GM18870 (cell line): ENCODE measurements around the gene VWF.

Source experiments
- ATAC-seq: cut with Tn5 transposase; IDR thresholded peaks from one replicate; pipeline ENCODE4 v1.9.1; 2021; ENCODE audit warnings: moderate library complexity; ENCODE audit not compliant: unreplicated experiment

Gene VWF

DNA sequence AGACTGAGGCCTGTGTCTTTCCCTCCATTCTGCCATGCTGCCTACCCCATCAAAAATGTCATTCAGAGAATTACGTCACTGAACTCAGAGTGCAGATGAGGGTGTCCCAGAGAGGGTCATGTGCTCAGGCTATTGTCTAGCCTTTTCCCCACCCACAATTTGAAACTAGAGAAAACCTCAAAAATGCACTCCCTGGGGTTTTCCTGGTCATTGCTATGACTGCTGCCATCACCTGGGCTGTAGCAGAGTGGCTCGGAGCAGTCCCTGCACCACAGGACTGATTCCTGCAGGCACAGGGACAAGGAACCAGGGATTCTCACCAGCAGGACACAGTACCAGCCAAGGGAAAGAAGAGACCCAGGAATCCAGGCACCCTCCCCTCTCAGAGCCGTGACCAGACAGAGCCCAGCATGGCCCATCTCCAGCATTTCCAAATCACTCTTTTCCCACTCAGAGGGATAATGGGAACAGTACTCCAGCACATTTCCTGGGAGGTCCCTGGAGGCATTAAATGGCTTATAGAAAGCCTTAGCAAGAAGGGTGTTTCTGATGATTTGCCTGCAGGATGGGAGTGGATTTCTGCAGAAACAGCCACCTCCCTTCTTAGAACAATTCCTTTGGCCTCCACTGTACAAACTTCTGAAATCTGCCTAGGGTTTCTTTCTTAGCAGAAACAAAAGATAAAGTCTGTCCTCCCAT, 45.9 kb downstream of the VWF start:
- ATAC-seq: no peak

- ATAC-seq: no peak
Observed at GRCh38 chr12:6077692-6078083, 46.8 kb downstream of the VWF start.

DNA sequence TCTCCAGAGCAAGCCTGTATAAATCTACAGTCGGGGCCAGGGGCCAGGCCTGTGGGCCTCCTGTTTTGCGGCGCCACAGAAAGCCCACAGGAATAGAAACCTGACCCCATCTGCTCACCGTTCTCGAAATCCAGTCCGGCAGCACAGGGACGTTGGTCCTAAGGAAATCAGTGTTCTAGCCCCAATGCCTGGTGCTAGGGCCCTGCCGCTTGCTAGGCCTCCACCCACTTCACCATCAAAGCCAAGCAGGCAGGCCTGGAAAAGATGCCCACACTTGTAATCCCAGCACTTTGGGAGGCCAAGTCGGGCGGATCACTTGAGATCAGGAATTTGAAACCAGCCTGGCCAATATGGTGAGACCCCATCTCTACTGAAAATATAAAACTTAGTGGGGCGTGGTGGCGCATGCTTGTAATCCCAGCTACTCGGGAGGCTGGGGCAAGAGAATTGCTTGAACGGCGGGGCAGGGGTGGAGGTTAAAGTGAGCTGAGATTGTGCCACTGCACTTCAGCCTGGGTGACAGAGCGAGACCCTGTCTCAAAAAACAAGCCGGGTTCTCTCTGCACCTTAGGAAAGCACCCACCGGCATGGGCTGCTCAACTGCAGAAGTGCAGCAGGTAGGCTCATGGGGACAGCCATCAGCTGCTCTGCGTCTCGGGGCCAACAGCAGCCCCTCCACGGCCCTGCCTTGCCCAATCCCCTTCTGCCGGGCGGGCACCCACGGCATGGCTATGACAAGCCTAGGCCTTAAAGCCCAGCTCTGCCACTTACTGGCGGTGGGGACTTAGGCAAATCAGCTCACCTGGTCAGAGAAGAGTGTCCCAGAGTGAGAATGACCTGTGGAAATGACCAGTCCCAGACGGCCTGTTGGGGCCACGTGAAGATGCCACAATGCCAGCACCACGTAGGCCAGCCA, 47.4 kb downstream of the VWF start:
- no peak for ATAC-seq

GRCh38 chr12:6076346-6076745, 48.1 kb downstream of the VWF start:
- no peak for ATAC-seq

DNA sequence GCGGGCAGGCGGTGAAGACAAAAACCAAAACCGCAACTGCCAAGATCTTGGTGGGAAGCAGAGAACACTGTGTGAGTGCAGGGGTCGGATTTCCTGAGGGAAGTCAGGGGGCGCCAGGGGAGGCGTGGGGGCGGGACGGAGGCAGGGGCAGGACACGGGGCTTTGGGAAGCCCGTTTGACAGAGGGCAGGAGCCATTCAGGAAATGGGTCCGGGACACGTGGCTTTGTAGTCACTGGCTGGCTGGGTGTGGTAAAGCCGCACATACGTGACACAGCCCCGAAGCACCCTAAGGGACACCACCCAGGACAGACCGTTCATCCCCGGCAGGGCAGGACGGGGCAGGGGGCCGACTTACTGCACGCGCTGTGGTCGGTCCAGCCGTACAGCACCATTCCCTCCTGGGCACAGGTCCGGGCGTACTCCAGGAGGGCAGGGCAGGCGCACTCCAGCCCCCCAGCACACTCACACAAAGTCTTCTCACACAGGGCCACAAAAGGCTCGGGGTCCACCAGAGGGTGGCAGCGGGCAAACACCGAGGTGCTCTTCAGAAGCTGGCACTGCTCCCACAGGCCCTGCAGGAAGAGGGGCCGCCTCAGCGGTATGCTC, 49.4 kb downstream of the VWF start:
- no peak for ATAC-seq

GRCh38 chr12:6074427-6074826, 50.0 kb downstream of the VWF start:
- ATAC-seq: no peak

- ATAC-seq: no peak
Observed at GRCh38 chr12:6073426-6073825, 51.0 kb downstream of the VWF start.

GRCh38 chr12:6072302-6072752, 52.1 kb downstream of the VWF start:
- ATAC-seq: no peak

GRCh38 chr12:6071589-6071988, 52.9 kb downstream of the VWF start:
- no peak for ATAC-seq

DNA sequence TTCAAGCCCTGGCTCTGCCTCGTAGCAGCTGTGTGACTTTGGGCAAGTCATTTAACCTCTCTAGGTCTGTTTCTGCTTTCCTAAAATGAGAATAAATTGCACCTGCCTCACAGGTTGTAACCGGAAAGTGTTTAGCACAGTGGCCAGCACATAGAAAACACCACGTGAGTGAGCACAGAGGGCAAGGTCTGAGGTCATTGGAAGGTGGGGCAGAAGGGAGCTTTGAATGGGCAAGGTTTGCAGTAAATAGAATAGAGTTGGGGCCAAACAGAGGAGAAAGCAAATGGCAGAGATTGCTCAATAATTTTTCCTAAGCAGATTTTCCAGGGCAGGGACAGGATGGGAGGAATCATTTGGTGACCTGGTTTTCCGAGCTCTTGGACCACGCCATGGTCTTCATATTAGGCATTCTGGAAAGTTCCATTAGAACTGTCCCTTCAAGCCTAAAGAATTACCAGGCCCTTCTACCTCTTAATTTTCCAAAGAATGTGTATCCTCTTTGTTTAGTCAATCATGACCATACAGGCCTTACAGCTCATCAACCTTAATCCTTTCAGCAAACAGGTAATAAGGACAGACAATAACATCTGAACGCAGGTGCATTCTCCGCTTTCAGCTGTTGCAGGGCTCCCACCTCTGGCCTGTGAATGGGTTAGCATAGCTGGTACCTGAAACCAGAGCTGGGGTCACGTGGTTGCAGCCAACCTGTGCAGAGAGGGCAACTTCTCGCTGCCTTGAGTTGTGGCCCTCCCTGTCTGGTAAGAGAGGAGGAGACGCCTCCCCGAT, 53.8 kb downstream of the VWF start:
- ATAC-seq: no peak

DNA sequence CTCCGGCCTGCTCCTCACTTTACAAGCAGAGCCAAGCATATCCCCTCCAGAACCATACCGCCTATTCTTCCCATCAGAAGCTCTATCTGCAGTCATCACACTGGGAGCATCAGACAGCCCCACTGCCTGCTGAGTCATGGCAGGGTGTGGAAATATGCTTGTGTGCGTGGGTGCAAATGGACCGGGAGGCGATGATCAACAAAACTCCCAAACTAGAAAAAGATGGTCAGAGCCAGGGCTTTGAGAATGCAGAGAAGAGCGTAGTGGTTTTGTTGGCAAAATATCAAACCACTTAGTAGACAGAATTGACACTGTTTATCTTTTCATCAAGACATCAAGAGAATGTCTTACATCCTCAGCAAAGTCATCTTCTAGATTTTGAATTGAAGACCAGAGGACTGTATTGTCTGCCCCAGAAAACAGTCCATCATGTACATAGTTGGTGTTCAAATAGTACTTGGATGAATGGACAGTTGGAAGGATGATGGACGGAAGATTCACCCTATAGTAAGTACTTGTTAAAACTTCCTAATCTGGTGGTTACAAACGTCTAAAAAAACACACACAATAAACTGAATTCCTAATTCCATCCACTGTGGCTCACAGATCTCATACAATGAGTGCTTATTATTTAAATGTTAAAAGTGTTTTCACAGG, 54.9 kb downstream of the VWF start:
- ATAC-seq: no peak

DNA sequence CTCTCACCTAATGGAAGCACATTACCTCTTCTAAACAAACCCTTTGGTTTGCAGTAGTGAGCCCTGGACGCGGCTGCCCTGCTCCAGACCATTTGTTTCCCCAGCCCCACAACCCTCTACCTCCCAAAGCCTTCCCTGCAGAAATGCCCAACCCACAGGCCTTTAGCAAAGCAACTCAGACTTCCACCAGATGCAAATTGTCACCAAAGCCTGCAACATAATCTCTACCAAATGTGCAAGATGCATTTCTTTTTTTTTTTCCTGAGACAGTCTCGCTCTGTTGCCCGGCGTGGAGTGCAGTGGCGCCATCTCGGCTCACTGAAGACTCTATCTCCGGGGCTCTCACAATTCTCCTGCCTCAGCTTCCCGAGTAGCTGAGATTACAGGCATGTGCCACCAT, 56.2 kb downstream of the VWF start:
- ATAC-seq: no peak

DNA sequence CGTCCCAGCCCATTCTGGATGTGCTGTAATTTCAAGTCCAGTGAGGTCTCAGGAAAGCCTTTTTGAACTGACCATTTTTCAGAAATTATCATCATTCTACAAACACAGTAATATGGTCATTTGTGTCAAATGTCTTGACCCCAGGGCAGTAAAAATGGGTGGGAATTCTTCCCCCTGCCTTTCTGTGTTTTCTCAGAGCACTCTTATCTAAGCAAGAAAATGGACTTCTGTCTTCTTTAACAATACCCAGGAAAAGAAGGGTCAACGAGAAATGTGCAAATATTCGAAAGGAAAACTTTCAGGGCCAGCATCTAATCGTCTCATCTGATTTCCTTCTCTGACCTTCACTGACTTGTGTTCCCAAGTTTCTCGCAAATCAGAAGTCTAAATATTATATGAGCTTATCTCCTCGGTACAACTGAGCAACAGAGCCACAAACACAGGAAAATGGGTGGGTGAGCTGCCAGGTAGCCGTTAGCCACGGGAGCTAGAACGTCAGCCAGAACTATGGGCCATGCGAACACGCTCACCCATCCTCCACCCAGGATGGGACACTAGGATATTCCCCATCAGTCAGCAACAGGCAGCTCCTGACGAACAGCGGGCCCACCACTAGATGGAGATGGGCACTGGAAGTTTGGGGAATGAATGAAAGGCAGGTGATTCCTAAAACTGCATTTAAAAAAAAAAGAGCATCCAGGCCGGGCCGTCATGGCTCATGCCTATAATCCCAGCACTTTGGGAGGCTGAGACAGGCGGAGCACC, 57.1 kb downstream of the VWF start:
- no peak for ATAC-seq

GRCh38 chr12:6066651-6067050, 57.8 kb downstream of the VWF start:
- no peak for ATAC-seq

GRCh38 chr12:6065863-6066199, 58.6 kb downstream of the VWF start:
- no peak for ATAC-seq

DNA sequence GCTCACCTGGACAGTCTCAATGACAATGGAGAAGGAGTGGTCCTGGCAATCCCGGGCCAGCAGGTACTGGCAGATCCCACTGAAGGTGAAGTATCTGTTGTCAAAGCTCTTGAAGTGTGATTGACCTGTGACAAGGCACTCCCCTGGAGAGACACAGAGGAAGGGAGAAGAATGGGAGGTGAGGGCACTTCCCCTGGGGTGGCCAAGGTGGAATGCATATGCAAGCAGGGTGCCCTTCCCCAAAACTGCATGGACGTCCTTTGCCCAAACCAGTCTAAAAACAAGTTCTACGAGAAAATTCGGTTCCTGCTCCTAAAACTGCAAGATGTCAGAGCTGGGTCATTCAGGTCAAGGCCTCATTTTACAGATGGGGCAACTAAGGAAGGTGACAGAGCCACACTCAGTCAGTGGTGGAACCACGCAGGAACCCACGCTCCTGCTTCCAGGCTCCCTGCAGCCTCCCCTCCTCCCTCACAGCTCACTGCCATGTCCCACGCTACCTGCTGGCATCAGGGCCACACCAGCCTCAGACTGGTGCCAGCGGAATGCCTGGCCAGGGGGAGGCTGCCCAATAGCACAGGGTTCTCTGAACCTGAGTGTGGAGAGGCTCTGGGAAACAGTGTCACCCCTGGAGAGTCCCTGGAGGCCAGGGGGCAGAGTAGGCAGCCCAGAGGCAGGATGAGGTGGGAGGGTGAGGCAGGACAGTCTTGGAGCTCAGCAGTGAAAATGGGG, 59.2 kb downstream of the VWF start:
- no peak for ATAC-seq

GRCh38 chr12:6062757-6063735, 61.4 kb downstream of the VWF start:
- ATAC-seq: no peak

GRCh38 chr12:6062395-6062756, 62.1 kb downstream of the VWF start:
- ATAC-seq: no peak
